ENCODE data around the gene FBXO17. TPM values are rescaled to one million over a fixed set of nuclear protein-coding genes. Genes with fewer than 3 reads are reported as not detected.

FBXO17 gene
- total and polyA plus RNA-seq, 2 donors (not counting 3 experiments of a cell fraction or from before 2014, with no cell fraction given): 21.8 to 23.8 TPM

- H3K9ac ChIP-seq (replicated peaks; ENCODE audit: extremely low read depth, insufficient read depth, low read length): no peak overlapping the region
- no peak for FAIRE-seq
- H3K27ac ChIP-seq (ENCODE audit: insufficient read depth, low read depth, low read length): no peak overlapping the region
- H3K36me3 ChIP-seq (ENCODE audit: control insufficient read depth in 2 of 2, extremely low read depth in 1 of 2, insufficient read depth in 2 of 2, low read length in 2 of 2): no peaks in the 10 kb centered on the region
- no peak for TF ChIP-seq POLR2AphosphoS5 (IDR thresholded peaks at IDR 0.05; ENCODE audit: insufficient read depth, low read depth, low read length)
- no peak for TF ChIP-seq JUN (IDR thresholded peaks at IDR 0.05; ENCODE audit: borderline replicate concordance, insufficient read depth, insufficient read length, low read depth)
- no peak for TF ChIP-seq EZH2 (IDR thresholded peaks at IDR 0.05; ENCODE audit: borderline replicate concordance, low read depth, low read length, severe bottlenecking)
- TF ChIP-seq POLR2A (IDR thresholded peaks at IDR 0.05; ENCODE audit: low read depth, low read length): no peak
- no peak for TF ChIP-seq FOS (IDR thresholded peaks at IDR 0.05; ENCODE audit: borderline replicate concordance, insufficient read depth, low read length)
- TF ChIP-seq GATA2 (IDR thresholded peaks at IDR 0.05; ENCODE audit: insufficient read depth, insufficient read length, low read depth, low read length): no peak
- no peak for TF ChIP-seq CTCF (IDR thresholded peaks at IDR 0.05; ENCODE audit: extremely low read depth in 1 of 2, insufficient read depth in 1 of 2, low read depth in 1 of 2, low read length in 2 of 2)
- TF ChIP-seq MAX (IDR thresholded peaks at IDR 0.05; ENCODE audit: insufficient read depth, insufficient read length): no peak
- no peak for TF ChIP-seq MYC (IDR thresholded peaks at IDR 0.05; ENCODE audit: low read depth, low read length)
- H3K9me1 ChIP-seq (replicated peaks; ENCODE audit: control insufficient read depth, extremely low read depth, insufficient read depth, low read length): no peaks in the 10 kb centered on the region
- no peaks in the 10 kb centered on the region for H4K20me1 ChIP-seq (replicated peaks; ENCODE audit: control insufficient read depth, extremely low read depth, insufficient read depth, low read length)
- BruUV-seq (replicated peaks): no TSS peak
- intact Hi-C loops (cut with micrococcal nuclease) (no loop called here), dilution Hi-C loops (cut with MboI; ENCODE audit: extremely low pct_ligation_motif_present, low sequenced_read_pairs) (no loop called here)
- DNase-seq (ENCODE audit: low read depth, low spot score): no peak
- H2AFZ ChIP-seq (ENCODE audit: low read depth, low read length): no peak overlapping the region
- H3K4me1 ChIP-seq (ENCODE audit: control insufficient read depth, extremely low read depth, insufficient read depth, low read length): no peaks in the 10 kb centered on the region
- H3K79me2 ChIP-seq (ENCODE audit: control insufficient read depth, insufficient read depth, low read length): no peaks in the 10 kb centered on the region
- CTCF ChIA-PET: no interaction called here
- H3K27me3 ChIP-seq (ENCODE audit: control insufficient read depth in 2 of 2, insufficient read depth in 2 of 2, low read length in 2 of 2): peaks cover 0 to 2% of the 10 kb centered on the region in 2 experiments
- no peak overlapping the region for H3K4me2 ChIP-seq (ENCODE audit: insufficient read depth, low read length)
- H3K9me3 ChIP-seq (replicated peaks; ENCODE audit: control insufficient read depth, insufficient read depth, low read length): no peaks in the 10 kb centered on the region
- no peak overlapping the region for H3K4me3 ChIP-seq (replicated peaks in 1 of 3; ENCODE audit: insufficient read depth in 1 of 3, low read depth in 1 of 3, low read length in 3 of 3)
- POLR2A ChIA-PET: no interaction called here
Observed at GRCh38 chr19:39017026-39017425, 41.5 kb upstream of the FBXO17 start.

Measured in endothelial cell of umbilical vein (primary cell).